Measurements from ENCODE around the gene MUC21. TPM values are rescaled to one million over a fixed set of nuclear protein-coding genes. Genes with fewer than 3 reads are reported as not detected.
A peak's percentile ranks its signal among the peaks of the same experiment; 100 is the strongest.

The MUC21 gene
- total and polyA plus RNA-seq, 9 of the 15 experiments (the other 6 are each of a cell fraction or from before 2014, with no cell fraction given): not detected

DNA sequence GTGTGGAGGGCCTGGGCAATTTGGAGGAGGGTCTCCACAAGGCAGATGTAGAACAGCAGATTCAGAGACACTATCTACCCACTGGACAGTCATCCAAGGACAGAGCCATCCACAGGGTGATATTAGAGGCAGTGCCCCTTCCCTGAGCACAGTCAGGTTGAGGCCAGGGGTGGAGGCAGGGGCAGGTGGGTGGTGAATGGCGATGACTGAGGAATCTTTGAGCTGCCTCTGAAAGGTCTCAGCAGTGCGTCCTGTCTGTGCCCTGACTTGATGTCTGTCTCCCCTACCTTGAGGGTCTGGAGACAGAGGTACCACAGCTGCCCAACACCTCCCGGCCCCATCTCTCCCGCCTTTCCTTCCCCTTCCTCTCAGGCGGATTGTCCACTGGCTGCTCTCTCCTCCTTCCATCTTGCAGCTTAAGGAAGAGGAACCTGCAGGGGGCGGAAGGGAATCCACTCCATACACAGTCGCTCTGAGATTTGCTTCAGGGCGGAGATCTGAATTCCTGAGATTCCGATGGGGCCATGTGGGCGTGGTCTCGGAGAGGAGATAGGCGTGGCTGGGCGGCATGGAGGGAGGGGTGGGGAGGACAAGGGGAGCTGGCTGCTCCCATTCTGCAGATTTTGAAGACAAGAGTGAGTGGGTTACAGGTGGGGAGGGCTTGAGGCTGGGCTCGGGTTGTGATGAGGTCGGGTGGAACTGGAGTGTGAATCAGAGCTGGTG is 41.0 kb upstream of the MUC21 start (continued):
- TF ChIP-seq ATF3 (IDR thresholded peaks at IDR 0.05) (peak; percentile 22; the same call in 1 of the 2 replicates), ATF3 (CRISPR knock-in tag; conservative IDR thresholded peaks at IDR 0.05) (no peak)

GRCh38 chr6:30944051-30944450 is 39.5 kb upstream of the MUC21 start:
- CTCF ChIA-PET (ENCODE audit: low intra/inter-chr PET ratio): no interaction called here
- in situ Hi-C loops (cut with MboI) (no loop called here), intact Hi-C loops (cut with micrococcal nuclease) (loop anchor here (5.0 kb wide), 1 partner anchor 98 kb away; no protein-coding TSS in a partner anchor)
- POLR2A ChIA-PET: interaction anchor here (1.4 kb wide), 1 partner anchor 12 kb away, joined by 5 read pairs; no protein-coding TSS in a partner anchor
- Histone ChIP-seq H3K27me3 (ENCODE audit: control insufficient read depth in 2 of 2, insufficient read depth in 2 of 2, low read length in 2 of 2) (peaks cover 29 to 74% of the 10 kb centered on the region in 2 experiments), H3K4me2 (ENCODE audit: insufficient read depth, low read length) (no peak overlapping the region), H3K27ac (ENCODE audit: extremely low read depth, low read depth, low read length) (no peak overlapping the region), H4K20me1 (replicated peaks; ENCODE audit: control insufficient read depth, insufficient read depth, low read length) (peaks cover 12% of the 10 kb centered on the region; the same call in 1 of the 2 replicates), H3K36me3 (ENCODE audit: control insufficient read depth, insufficient read depth, low read length) (no peaks in the 10 kb centered on the region), H3K79me2 (ENCODE audit: control insufficient read depth, insufficient read depth, low read length) (no peaks in the 10 kb centered on the region), H2AFZ (ENCODE audit: low read depth, low read length) (no peak overlapping the region), H3K4me1 (replicated peaks in 1 of 2; ENCODE audit: control insufficient read depth in 2 of 2, insufficient read depth in 2 of 2, low read length in 2 of 2) (peaks cover 8 to 11% of the 10 kb centered on the region in 2 experiments), H3K4me3 (no peak overlapping the region), H3K9me3 (replicated peaks; ENCODE audit: control insufficient read depth, insufficient read depth, low read depth, low read length) (no peaks in the 10 kb centered on the region), H3K9me1 (ENCODE audit: control insufficient read depth, insufficient read depth, low read length) (no peaks in the 10 kb centered on the region), H3K9ac (ENCODE audit: insufficient read depth in 1 of 2, low read depth in 2 of 2, low read length in 2 of 2) (no peak overlapping the region)
- 2% methylated on average over 4 of the region's 4 CpGs for WGBS (ENCODE audit: insufficient coverage, low coverage, missing lambda C conversion rate)
- DNase-seq (ENCODE audit: extremely low read depth in 1 of 4, low spot score in 3 of 4) (no peak), ATAC-seq (no peak), FAIRE-seq (no peak)
- TF ChIP-seq C11orf30 (IDR thresholded peaks at IDR 0.05; ENCODE audit: low read depth) (no peak), ZNF512 (tag; IDR thresholded peaks at IDR 0.05) (peak; percentile 63; the same call in 1 of the 2 replicates)
- no TSS peak for BruUV-seq (replicated peaks)
